HepG2 (cell line): ENCODE measurements around the gene F12. TPM values are rescaled to one million over a fixed set of nuclear protein-coding genes. Genes with fewer than 3 reads are reported as not detected.
A peak's percentile ranks its signal among the peaks of the same experiment; 100 is the strongest.

ENCODE experiments used
- ARNT2 ChIP-seq: sonication (generic); formaldehyde crosslinking; IDR thresholded peaks from 2 replicates; pipeline ENCODE4 v1.8.0; 2022; ENCODE audit warnings: mild to moderate bottlenecking, low read depth, missing genetic modification reagents, moderate library complexity
- FOXA3 ChIP-seq: IDR thresholded peaks from 2 replicates; pipeline ENCODE4 v1.6.1; 2016; ENCODE audit warnings: missing genetic modification reagents, missing compliant biosample characterization
- HMGXB3 ChIP-seq: sonication (generic); formaldehyde crosslinking; IDR thresholded peaks from 2 replicates; pipeline ENCODE4 v1.4.0; 2020; ENCODE audit warnings: missing genetic modification reagents, borderline replicate concordance
- HNF4G ChIP-seq, 2 experiments: sonication (generic) in 1 of 2; formaldehyde crosslinking in 1 of 2; IDR thresholded peaks; 2 replicates each; pipeline versions ENCODE4 v1.4.0 to v1.6.1; 2011 to 2020; ENCODE audit warnings: borderline replicate concordance in 2 of 2, low read depth in 2 of 2, mild to moderate bottlenecking in 2 of 2, low read length in 1 of 2, missing genetic modification reagents in 1 of 2, moderate library complexity in 1 of 2
- IKZF4 ChIP-seq: sonication (generic); formaldehyde crosslinking; IDR thresholded peaks from 2 replicates; pipeline ENCODE4 v1.5.1; 2020; ENCODE audit warnings: borderline replicate concordance, mild to moderate bottlenecking, low read depth, missing genetic modification reagents; ENCODE audit errors: not compliant biosample characterization
- IRF2 ChIP-seq: IDR thresholded peaks from 2 replicates; pipeline ENCODE4 v1.6.1; 2018; ENCODE audit warnings: missing genetic modification reagents, missing compliant biosample characterization
- NPAS2 ChIP-seq: sonication (generic); formaldehyde crosslinking; IDR thresholded peaks from 2 replicates; pipeline ENCODE4 v1.8.0; 2022; ENCODE audit warnings: mild to moderate bottlenecking, missing genetic modification reagents, borderline replicate concordance
- REXO4 ChIP-seq: sonication (generic); formaldehyde crosslinking; IDR thresholded peaks from 2 replicates; pipeline ENCODE4 v1.8.0; 2022; ENCODE audit warnings: missing genetic modification reagents, mild to moderate bottlenecking, borderline replicate concordance
- ZC3H13 ChIP-seq: sonication (generic); formaldehyde crosslinking; IDR thresholded peaks from 2 replicates; pipeline ENCODE4 v1.8.1; 2023; ENCODE audit warnings: mild to moderate bottlenecking, missing genetic modification reagents, moderate library complexity
- ZNF570 ChIP-seq: sonication (generic); formaldehyde crosslinking; IDR thresholded peaks from 2 replicates; pipeline ENCODE4 v1.4.0; 2020; ENCODE audit warnings: mild to moderate bottlenecking, missing genetic modification reagents, borderline replicate concordance
- polyA plus RNA-seq, 8 experiments: library from polyadenylated mRNA; depleted of rRNA in 3 of 8; stranded (reverse) in 7 of 8; unstranded in 1 of 8; fragments of >200 nt; fragmentation: Illumina TruSeq in 4 of 8; extraction: Trizol in 4 of 8; gene quantifications; 2 replicates each; pipeline versions ENCODE4 v1.2.1 to v1.2.3, GENCODE V29; 2011 to 2016; ENCODE audit warnings: low read depth in 4 of 8, missing spikeins in 1 of 8, mixed read lengths in 1 of 8; ENCODE audit not compliant: insufficient read depth in 1 of 8
- total RNA-seq, 5 experiments: library from RNA; depleted of rRNA; stranded (reverse); fragments of >200 nt; fragmentation: Illumina TruSeq; extraction: Trizol; gene quantifications; 2 replicates each; pipeline ENCODE4 v1.2.3, GENCODE V29; 2016; ENCODE audit warnings: low read depth in 1 of 5
- TF ChIP-seq, protein P1 (sequence below): sonication (generic); formaldehyde crosslinking; IDR thresholded peaks from 2 replicates; pipeline ENCODE4 v1.4.0; 2020; ENCODE audit warnings: missing genetic modification reagents
- TF ChIP-seq, protein P2 (sequence below): sonication (generic); formaldehyde crosslinking; IDR thresholded peaks from one replicate; pipeline ENCODE4 v1.5.1; 2020; ENCODE audit warnings: mild to moderate bottlenecking, missing genetic modification reagents; ENCODE audit errors: not compliant biosample characterization

Gene F12
- total and polyA plus RNA-seq, 2 of the 13 experiments (the other 11 are each of a cell fraction or from before 2014, with no cell fraction given), result 2.5 to 3.0 TPM

GRCh38 chr5:177382423-177383029, 26.8 kb downstream of the F12 start (continued):
- TF ChIP-seq ZNF570 (CRISPR knock-in tag) (no peak), HNF4G (IDR thresholded peaks at IDR 0.05; ENCODE audit: borderline replicate concordance, low read depth, low read length) (no peak), HNF4G (CRISPR knock-in tag; IDR thresholded peaks at IDR 0.05; ENCODE audit: borderline replicate concordance, low read depth) (no peak), IKZF4 (CRISPR knock-in tag) (no peak), ARNT2 (CRISPR knock-in tag) (0 out of 2 replicates have a peak, but pooled peaks have one; percentile 32), HMGXB3 (CRISPR knock-in tag) (no peak), NPAS2 (CRISPR knock-in tag) (no peak), ZC3H13 (no peak), IRF2 (no peak), FOXA3 (CRISPR knock-in tag) (0 out of 2 replicates have a peak, but pooled peaks have one; percentile 9), REXO4 (CRISPR knock-in tag) (no peak)
- TF ChIP-seq, protein P1, sequence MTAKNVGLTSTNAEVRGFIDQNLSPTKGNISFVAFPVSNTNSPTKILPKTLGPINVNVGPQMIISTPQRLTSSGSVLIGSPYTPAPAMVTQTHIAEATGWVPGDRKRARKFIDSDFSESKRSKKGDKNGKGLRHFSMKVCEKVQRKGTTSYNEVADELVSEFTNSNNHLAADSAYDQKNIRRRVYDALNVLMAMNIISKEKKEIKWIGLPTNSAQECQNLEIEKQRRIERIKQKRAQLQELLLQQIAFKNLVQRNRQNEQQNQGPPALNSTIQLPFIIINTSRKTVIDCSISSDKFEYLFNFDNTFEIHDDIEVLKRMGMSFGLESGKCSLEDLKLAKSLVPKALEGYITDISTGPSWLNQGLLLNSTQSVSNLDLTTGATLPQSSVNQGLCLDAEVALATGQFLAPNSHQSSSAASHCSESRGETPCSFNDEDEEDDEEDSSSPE (CRISPR knock-in tag), result 0 out of 2 replicates have a peak, but pooled peaks have one; percentile 36
- TF ChIP-seq, protein P2, sequence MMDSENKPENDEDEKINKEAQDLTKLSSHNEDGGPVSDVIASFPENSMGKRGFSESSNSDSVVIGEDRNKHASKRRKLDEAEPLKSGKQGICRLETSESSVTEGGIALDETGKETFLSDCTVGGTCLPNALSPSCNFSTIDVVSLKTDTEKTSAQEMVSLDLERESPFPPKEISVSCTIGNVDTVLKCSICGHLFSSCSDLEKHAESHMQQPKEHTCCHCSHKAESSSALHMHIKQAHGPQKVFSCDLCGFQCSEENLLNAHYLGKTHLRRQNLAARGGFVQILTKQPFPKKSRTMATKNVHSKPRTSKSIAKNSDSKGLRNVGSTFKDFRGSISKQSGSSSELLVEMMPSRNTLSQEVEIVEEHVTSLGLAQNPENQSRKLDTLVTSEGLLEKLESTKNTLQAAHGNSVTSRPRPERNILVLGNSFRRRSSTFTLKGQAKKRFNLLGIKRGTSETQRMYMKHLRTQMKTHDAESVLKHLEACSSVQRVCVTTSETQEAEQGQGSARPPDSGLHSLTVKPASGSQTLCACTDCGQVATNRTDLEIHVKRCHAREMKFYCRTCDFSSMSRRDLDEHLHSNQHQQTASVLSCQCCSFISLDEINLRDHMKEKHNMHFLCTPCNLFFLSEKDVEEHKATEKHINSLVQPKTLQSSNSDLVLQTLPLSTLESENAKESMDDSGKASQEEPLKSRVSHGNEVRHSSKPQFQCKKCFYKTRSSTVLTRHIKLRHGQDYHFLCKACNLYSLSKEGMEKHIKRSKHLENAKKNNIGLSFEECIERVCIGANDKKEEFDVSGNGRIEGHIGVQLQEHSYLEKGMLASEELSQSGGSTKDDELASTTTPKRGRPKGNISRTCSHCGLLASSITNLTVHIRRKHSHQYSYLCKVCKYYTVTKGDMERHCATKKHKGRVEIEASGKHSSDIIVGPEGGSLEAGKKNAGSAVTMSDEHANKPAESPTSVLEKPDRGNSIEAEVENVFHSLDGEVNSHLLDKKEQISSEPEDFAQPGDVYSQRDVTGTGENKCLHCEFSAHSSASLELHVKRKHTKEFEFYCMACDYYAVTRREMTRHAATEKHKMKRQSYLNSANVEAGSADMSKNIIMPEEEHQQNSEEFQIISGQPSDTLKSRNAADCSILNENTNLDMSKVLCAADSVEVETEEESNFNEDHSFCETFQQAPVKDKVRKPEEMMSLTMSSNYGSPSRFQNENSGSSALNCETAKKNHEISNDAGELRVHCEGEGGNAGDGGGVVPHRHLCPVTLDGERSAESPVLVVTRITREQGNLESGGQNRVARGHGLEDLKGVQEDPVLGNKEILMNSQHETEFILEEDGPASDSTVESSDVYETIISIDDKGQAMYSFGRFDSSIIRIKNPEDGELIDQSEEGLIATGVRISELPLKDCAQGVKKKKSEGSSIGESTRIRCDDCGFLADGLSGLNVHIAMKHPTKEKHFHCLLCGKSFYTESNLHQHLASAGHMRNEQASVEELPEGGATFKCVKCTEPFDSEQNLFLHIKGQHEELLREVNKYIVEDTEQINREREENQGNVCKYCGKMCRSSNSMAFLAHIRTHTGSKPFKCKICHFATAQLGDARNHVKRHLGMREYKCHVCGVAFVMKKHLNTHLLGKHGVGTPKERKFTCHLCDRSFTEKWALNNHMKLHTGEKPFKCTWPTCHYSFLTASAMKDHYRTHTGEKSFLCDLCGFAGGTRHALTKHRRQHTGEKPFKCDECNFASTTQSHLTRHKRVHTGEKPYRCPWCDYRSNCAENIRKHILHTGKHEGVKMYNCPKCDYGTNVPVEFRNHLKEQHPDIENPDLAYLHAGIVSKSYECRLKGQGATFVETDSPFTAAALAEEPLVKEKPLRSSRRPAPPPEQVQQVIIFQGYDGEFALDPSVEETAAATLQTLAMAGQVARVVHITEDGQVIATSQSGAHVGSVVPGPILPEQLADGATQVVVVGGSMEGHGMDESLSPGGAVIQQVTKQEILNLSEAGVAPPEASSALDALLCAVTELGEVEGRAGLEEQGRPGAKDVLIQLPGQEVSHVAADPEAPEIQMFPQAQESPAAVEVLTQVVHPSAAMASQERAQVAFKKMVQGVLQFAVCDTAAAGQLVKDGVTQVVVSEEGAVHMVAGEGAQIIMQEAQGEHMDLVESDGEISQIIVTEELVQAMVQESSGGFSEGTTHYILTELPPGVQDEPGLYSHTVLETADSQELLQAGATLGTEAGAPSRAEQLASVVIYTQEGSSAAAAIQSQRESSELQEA, result no peak
